ENCODE data around the gene PLEKHH3. TPM values are rescaled to one million over a fixed set of nuclear protein-coding genes. Genes with fewer than 3 reads are reported as not detected.

The PLEKHH3 gene, protein sequence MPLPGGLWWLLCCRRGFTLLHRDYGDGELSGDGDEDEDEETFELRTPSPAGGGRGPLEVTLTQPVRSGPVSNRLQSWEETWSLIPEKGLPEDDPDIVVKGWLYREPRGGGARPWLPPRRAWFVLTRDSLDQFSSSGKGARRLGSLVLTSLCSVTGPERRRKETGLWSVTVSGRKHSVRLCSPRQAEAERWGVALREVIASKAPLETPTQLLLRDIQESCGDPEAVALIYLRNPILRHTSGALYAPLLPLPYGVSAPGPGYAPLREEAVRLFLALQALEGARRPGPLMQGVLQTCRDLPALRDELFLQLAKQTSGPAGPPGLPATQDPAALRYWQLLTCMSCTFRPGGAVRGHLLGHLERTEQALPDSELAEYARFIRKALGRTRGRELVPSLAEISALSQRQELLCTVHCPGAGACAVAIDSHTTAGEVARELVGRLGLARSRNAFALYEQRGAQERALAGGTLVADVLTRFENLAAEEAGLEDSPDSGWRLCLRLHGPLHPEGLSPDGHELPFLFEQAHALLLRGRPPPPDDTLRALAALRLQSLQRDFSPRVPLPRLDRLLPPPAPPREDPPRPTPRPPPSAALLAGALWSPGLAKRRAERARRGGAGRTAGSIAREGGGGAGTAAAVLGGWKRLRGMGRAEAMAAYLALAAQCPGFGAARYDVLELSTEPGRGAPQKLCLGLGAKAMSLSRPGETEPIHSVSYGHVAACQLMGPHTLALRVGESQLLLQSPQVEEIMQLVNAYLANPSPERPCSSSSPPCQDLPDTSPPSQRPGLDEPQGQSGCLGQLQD
- total RNA-seq (2014; rRNA removed; shearing (Covaris generic)) = 32.8 and 37.0 TPM in 2 replicates

DNA sequence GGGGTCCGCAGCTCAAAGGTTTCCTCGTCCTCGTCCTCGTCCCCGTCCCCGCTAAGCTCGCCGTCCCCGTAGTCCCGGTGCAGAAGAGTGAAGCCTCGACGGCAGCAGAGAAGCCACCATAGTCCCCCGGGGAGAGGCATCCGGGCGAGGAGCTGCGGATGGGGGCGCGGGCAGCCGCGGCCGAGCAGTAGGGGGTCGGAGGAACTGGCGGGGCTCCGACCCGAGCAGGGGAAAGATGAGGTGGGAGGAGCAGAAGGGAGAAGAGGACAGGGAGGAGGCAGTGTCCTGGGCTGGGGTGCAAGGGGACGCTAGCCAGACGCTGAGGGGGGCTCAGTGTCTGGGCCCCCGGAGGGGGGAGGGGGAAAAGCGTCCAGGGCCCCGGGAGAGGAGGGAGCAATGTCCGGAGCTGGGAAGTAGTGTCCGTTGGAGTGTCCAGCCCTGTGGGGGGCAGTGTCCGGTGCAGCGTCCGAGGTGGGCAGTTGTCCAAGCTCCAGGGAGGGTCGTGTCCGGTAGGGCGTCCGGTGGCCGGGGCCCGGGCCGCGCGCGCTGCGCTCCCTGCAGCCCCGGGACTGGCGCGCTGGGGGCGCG lies at the start of gene PLEKHH3:
Gene PLEKHH3, minus strand, starts transcription at position 571 of the 588 bp plus-strand sequence. Its CDS starts 431 bp downstream, at position 140.
- DNase-seq (ENCODE audit: low spot score) = no peak

DNA sequence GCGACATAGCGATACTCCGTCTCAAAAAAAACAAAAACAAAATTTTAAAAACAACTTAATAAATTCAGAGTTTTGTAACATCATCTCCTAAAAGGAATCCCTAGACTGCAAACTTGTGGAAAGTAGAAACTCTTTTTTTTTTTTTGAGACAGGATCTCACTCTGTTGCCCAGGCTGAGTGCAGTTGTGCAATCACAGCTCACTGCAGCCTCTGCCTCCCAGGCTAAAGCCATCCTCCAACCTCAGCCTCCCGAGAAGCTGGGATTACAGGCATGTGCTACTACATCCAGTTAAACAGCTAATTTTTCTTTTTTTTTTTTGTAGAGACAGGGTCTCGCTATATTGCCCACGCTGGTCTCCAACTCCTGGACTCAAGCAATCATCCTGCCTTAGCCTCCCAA lies 48.3 kb upstream of the PLEKHH3 start:
- DNase-seq (ENCODE audit: low spot score) = no peak

DNA sequence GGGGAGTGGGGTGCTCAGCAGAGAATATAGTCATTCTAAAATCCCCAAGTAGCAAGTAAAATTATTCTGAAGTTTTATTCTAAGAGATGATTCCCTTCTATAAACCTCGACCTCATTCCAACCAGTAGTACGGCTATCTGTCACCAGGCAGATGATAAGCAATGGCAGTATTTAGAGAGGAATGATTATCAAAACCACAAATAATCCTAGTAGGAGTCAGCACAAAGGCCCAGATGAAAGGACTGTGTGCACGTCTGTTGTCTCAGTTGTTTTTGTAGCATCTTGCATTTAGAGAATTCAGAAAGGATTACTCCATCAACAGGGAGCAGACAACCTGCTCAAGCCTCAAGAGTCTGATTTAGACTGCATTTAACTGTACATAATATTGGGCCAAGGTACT lies 46.8 kb upstream of the PLEKHH3 start:
- DNase-seq (ENCODE audit: low spot score) = no peak

DNA sequence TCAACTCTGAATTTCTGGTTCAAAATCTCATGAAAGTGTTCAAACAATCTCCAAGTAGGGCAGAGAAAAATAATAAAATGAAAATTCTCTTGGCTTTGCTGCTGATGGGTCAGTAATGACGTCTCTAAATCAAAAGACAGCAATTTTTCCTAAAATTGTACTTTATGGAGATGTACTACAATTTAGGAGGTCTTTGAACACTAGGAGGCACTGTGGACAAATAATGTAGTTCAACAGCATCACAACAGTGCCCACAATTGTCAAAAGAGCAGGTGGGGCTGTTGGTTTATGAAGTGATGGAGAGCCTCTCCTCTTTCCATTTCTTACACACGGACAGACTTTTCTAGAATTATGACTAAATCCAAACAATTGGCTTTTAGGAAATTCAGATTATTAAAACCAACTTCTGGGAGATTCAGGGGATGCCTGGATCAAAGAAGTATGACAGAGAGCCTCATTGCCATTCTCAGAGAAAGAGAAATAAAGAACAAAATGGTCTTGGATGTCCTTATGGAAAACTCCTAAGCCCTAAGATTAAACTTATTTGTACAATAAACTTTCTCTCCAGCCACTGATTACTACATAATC lies 44.3 kb upstream of the PLEKHH3 start:
- DNase-seq (ENCODE audit: low spot score) = peak; percentile 69

DNA sequence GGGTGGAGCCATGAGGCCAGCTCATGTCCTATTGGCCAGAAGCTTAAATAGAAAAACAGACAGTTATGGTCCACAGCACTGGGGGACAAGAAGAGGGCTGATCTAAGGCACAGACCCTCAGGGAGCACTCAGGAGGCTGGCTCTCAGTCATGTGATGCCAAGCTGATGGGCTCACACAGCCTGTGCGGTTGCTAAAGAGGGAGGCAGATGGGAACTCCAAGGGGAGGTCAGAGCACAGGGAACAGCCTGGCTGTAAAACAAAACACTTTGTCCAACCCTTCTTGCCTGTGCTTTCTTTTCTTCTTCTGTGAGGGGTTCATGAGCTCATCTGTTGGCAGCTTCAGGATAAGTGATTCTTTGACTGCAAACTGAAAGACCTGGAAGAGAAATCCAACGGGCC lies 32.8 kb upstream of the PLEKHH3 start:
- DNase-seq (ENCODE audit: low spot score) = no peak

DNA sequence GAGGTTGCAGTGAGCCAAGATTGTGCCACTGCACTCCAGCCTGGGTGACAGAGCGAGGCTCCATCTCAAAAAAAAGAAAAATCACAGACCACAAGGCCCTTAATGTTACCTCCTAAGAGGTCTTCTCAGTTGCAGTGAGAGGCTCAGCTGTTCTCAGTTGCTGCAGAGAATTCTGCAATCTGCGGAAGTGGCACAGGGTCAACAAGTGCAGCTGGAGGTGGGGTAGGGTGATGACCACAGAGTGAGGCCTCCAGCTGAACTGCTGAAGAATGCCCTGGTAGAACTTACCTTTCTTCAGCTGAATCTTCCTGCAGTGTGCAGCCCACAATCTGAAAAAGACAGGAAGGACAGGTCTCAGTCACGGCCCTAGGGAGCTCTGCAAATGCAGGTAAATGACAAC lies 31.8 kb upstream of the PLEKHH3 start:
- DNase-seq (ENCODE audit: low spot score) = no peak

DNA sequence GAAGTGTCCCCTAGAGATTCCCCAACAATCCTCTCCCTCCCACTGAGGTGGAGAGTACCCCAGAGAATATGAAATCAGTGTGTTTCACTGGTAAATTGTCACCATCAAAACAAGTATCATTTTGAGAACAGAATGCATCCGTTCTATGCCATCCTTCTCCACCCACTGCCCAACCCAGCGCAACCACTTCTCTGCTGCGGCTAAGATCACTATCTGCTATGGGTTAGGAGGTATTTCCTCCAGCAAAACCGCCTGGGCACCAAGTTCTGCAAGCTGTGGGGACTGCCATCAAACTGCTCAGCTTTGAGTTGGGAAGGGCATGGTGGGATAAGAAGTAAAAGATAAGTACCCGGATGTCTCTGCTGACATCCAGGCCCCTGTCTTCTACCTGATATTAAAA lies 29.9 kb upstream of the PLEKHH3 start:
- no peak for DNase-seq (ENCODE audit: low spot score)

DNA sequence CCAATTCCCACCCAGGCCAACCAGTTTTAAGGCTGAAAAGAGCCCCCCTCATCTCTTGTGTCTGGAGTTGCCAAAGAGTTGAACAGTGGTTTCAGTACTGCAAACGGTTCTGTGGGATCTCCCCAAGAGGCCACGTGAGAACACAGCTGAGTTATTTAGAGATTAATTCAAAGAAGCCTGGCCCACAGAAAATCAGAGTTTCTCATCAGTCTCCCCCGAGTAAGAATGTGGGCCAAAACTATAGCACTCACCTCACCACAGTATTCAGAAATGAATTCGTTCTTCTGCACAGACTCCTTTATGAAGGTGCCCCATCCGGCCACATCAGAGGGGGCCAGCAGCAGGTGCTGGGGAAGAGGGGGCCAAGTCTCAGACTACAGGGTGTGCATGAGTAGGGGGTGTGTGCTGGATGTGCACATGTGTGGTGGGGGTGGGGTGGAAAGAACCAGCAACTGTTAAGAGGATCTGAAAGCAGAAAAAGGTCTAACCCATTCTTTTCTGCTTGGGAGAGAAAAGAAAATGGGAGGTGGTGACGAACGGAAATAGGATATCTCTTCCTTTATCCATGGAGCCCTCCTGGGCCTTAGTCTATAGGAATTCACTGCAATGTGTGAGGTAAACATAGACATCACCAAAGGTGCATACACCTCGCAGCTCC lies 28.2 kb upstream of the PLEKHH3 start:
- no peak for DNase-seq (ENCODE audit: low spot score)

DNA sequence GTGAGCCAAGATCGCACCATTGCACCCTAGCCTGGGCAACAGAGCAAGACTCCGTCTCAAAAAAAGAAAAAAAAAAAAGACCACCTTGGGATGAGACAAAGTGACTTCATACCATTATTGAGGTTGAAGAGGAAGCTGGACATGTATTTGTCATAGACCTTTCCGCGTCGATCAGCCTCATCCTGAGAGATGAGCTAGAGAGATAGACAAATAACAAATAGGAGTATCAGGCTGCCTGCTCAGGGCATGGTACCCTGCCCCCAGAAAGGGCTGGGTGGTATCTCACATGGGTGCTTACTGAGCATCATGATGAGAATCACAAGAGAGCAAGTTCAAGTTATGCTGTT lies 27.7 kb upstream of the PLEKHH3 start:
- DNase-seq (ENCODE audit: low spot score) = no peak

DNA sequence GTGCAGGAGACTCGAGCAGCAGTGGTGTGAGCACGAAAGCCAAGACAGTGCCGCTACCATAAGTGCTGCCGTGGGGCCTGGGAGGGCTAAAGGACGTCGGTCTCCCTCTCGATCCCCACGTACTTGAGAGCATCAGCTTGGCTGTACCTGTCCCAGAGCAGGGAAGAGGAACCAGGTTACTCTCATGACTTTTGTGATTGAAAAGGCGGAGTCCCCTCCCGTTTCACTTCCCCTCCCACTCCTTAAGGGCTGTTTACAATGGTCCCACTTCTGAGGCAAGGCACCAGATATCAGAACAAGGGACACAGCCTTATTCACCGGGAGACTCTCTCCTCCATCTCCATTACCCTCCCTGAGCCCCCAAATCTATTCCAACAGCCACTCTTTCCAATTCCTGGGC lies 25.7 kb upstream of the PLEKHH3 start:
- no peak for DNase-seq (ENCODE audit: low spot score)

DNA sequence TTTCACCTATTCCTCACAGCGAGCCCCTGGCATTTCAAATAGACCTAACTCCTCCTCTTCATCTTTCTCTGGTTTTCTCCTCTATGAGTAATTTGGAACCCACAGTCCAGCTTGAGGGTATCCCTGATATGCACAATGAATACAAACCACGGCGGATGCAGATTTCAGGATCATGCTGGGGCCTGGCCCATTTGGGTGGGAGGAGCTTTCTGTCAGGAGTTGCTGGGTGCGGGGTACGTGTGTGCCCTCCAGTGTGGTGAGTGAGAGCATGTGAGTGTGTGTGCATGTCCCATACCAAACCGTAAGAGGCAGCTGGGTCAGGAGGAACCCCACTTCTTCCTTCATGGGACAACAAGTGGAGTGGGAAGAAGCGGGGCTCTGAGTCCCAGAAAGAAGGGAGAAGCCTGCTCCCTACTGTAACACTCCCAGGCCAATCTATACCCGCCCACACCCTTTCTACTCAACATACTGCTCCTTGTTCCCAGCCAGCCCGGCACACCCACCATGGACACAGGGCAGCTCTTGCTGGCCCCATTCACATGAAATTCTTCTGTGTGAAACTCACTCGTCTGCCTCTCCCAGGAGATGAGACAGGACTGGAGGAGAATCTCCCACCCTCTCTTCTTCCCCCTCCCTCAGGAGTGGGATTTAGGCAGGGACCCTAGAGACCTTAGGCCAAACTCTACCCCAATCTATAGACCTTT lies 23.9 kb upstream of the PLEKHH3 start:
- no peak for DNase-seq (ENCODE audit: low spot score)

DNA sequence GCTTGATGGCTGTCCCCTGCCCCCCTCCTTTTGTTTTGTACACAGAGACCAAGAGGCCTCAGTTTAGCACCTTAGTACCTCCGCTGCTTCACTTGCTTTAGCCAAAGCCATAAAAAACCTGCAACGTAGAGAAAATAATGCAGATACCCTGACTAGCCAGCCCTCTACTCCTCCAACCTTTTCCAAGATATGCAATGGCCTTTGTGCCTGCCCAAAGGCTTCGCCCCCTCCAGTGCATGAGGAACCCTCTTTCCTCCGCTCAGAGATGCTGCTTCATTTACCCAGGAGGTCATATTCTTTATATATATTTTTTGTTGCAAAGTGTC lies 22.6 kb upstream of the PLEKHH3 start:
- no peak for DNase-seq (ENCODE audit: low spot score)

DNA sequence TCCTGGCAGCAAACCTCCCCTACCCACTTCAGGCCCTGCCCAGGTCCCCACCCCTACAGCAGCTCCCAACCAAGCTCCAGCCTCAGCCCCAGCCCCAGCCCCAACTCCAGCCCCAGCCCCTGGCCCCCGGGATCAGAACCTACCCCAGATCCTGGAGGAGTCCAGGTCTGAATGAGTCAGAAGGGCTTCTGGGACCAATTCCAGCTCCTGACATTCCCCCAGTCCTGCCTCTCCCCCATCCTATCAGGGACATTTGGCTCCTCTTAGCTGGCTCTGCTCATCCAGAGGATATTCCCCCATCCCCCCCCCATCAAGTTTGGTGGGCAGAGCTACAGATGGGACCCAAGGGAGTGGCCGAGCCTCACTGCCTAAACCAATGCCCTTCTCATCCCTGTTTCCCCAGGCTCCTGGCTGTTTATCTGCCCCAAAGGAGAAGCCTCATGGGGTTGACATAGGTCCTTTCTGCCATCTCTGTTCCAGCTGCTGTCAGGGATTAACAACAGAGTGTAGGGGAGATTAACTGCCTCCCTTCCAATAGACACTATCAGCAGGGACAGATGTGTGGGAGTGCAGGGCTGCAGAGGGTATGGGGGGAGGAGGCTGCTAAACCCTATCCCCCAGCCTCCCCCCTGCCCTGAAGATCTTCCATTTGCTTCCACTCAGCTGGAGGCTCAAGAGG lies 22.1 kb upstream of the PLEKHH3 start:
- peak; percentile 85 for DNase-seq (ENCODE audit: low spot score)

DNA sequence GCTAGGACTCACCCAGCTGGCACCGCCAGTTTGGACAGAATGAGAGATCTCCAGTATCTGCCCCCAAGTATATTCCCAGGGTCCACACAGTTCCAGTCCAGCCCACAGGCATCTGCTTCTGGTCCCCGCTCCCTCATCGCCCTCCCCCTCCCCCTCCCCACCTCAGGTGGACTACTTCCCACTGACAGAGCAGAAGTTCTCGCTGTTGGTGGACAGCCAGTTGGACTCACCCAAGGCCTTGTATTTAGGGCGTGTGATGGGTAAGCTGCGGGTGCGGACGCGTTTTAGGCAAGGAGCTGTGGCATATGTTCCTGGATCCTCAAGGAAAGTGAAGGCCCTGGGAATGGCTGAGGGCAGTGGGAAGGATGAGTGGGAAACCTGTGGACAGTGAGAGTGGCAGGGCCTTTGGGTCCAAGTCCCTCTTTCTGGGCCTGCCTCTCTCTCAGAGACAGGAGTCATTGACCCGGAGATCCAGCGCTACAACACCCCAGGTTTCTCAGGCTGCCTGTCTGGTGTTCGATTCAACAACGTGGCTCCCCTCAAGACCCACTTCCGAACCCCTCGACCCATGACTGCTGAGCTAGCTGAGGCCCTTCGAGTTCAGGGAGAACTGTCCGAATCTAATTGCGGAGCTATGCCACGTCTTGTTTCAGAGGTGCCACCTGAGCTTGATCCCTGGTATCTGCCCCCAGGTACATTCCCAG lies 20.5 kb upstream of the PLEKHH3 start:
- no peak for DNase-seq (ENCODE audit: low spot score)

DNA sequence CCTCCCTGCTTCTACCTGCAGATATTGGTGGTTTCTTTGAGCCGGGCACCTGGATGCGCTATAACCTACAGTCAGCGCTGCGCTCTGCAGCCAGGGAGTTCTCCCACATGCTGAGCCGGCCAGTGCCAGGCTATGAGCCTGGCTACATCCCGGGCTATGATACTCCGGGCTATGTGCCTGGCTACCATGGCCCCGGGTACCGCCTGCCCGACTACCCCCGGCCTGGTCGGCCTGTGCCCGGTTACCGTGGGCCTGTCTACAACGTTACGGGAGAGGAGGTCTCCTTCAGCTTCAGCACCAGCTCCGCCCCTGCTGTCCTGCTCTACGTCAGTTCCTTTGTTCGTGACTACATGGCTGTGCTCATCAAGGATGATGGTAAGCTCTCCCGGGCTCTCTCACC lies 18.7 kb upstream of the PLEKHH3 start:
- DNase-seq (ENCODE audit: low spot score) = no peak

DNA sequence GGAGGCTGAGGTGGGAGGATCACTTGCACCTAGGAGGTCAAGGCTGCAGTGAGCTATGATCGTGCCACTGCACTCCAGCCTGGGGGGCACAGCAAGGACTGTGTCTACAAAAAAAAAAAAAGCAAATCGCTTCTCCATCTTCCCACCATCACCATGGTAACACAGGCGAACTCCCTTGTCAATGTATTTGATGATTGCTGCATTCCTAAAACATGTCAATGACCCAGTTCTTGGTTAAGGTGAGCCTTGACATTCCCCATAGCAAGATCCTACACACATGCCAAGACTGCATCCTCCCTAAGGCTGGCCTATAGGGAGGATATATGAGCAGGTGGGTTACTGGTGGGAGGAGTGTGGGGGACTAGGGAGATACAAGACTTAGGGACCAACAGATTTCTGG lies 17.7 kb upstream of the PLEKHH3 start:
- no peak for DNase-seq (ENCODE audit: low spot score)

DNA sequence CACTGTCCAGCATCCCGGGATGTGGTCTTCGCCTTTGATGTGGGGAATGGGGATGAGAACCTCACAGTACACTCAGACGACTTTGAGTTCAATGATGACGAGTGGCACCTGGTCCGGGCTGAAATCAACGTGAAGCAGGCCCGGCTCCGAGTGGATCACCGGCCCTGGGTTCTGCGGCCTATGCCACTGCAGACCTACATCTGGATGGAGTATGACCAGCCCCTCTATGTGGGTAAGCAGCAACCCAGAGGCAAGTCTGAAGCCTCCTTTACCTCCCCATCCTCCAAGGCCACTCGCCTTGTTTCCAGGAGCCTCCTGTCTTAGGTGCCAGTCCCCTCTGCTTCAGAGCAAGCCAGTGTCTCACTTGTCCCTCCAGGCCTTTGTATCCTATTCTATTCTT lies 15.7 kb upstream of the PLEKHH3 start:
- DNase-seq (ENCODE audit: low spot score) = no peak

DNA sequence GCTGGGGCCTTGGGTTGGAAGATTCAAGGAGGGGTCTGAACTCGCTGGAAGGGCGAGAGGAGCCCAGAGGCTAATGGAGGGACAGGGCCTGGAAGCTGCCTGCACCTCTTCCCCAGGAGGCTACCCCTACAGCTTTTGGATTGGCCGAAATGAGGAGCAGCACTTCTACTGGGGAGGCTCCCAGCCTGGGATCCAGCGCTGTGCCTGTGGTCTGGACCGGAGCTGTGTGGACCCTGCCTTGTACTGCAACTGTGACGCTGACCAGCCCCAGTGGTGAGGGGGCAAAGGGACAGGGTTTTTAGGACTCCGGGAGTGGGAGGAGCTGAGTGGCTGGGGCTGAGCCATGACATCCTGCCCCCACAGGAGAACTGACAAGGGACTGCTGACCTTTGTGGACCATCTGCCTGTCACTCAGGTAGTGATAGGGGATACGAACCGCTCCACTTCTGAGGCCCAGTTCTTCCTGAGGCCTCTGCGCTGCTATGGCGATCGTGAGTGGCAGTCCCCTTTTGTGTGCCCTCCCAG lies 14.3 kb upstream of the PLEKHH3 start:
- no peak for DNase-seq (ENCODE audit: low spot score)

DNA sequence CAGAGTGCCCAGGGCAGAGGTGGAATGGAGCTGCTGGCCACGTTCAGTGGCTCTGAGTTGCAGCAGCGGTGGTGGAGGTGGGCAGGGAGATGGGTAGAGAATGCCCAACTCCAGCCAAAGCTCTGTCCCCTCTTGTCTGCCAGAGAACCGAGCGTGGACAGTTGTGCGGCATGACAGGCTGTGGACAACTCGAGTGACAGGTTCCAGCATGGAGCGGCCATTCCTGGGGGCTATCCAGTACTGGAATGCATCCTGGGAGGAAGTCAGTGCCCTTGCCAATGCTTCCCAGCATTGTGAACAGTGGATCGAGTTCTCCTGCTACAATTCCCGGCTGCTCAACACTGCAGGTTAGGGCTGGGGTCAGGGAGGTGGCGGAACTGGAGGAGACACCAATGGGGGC lies 13.8 kb upstream of the PLEKHH3 start:
- DNase-seq (ENCODE audit: low spot score) = no peak

DNA sequence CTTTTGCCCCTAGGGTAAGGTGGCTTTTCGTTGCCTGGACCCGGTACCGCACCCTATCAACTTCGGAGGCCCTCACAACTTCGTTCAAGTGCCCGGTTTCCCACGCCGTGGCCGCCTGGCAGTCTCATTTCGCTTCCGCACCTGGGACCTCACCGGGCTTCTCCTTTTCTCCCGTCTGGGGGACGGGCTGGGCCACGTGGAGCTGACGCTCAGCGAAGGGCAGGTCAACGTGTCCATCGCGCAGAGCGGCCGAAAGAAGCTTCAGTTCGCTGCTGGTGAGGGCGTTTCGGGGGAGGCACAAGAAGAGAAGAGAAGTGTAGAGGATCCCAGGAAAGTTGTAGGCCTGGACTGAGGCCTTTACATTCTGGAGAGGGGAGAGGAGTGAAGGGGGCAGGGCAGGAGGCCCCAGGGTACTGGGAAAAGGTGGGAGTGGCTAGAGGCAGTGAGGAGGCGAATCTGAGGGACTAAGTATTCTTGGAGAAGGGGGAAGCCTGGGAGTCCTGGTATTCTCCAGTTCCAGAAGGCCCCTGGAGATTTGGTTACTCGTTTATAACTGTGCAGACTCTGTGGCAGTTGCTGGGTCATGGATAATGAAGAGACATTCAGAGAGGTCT lies 11.0 kb upstream of the PLEKHH3 start:
- DNase-seq (ENCODE audit: low spot score) = no peak

All from A172 (cell line).